Stimulated activated CD8-positive, alpha-beta memory T cell treated with anti-CD3 and anti-CD28 coated beads, Interleukin-2, amount 100 ng/mL, for 48 hours (primary cell): ENCODE measurements around the gene STRIP2.
"Not testable (repeated sequence)": the region's sequence is repeated elsewhere in the genome, so short reads cannot be mapped to it uniquely, and the experiment has no call there.

Experiments
- DNase-seq, 2 donors: peaks; one replicate each; pipeline ENCODE4 v3.0.0-alpha.2; 2020; ENCODE audit warnings: low read depth in 2 of 2

STRIP2 gene

DNA sequence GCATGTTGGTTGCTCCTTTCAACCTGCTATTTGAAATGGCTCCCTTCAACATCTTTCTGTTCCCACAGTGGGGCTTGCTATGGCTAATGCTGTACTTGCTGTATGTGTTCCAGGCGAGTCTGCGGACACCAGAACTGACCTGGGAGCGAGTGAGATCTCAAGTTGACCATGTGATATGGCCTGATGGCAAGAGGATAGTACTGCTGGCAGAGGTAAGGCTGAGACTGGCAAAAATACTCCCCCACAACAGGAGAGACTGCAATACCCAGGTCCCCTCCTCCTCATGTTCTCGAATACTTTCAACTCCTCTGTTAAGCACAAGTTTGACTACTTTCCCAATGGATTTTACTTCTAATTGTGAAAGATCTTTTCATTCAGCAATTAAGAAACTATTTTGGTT, 11.5 kb upstream of the STRIP2 start:
- DNase-seq: no peak

DNA sequence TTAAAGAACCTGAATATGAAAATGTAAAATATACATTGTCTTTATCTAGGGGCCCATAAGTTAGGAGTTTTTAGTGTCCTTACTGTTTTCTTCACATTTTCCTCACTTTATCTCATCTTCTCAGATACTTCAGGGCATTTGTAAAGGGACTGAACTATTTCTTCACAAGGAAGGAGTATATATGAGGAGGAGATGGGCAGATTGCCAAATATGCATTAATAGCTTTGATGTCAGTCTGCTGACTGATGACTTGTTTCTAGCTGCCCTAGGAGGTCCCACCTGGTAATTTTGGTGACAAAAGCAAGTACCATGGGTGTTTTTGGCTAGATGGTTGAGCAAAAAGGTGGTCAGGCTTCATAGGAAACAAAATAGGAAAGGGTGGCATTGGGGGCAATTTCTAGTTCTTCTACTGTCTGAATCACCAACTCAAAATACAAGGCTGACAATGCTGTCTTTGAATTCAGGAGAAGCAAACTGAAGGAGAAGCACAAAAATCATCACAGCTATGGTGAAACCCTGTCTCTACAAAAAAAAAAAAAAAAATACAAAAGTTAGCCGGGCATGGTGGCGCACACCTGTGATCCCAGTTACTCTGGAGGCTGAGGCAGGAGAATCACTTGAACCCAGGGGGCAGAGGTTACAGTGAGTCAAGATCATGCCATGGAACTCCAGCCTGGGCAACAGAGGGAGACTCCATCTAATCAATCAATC, 10.4 kb upstream of the STRIP2 start:
- DNase-seq: no peak

DNA sequence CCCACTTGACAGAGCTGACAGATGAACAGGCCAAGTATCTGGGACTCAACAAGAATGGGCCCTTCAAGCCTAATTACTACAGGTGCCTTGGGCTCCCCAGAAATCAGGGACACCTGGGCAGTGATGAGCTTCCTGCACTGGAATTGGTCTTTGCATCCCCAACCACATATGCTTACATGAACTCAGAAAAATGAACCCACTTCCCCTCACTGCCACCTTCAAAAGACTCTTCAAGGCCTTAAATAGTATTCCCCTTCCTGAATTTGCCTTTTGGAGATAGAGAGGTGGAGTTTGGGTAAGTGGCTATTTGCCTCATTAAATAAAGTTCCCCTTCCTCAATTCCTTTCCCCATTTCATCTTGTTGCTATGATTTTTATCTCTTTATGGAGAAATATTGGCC, 7.8 kb upstream of the STRIP2 start:
- DNase-seq: no peak

DNA sequence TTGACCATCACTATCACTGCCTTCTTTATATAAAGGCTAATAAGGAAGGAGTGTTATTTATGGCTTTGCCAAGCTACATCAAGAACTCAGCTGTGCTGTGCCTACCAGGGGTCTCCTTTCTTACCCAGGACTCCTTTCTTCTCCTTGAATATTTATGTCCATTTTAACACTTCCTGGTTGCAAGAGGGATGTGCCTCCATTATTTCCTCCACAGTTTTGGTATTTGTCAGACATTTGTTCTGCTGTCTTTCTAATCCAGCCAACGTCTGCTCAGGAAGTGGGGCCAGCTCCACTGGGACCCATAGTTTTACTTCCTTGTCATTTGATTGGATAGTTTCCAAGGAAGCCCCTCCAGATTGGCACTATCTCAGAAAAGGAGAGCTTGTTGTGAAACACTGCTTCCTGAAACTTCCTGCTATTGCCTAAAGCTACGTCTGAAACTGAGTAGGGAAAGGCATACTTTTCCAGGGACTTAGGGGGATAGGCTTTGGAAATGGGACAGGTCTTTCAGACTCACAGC, 6.6 kb upstream of the STRIP2 start:
- no peak for DNase-seq

DNA sequence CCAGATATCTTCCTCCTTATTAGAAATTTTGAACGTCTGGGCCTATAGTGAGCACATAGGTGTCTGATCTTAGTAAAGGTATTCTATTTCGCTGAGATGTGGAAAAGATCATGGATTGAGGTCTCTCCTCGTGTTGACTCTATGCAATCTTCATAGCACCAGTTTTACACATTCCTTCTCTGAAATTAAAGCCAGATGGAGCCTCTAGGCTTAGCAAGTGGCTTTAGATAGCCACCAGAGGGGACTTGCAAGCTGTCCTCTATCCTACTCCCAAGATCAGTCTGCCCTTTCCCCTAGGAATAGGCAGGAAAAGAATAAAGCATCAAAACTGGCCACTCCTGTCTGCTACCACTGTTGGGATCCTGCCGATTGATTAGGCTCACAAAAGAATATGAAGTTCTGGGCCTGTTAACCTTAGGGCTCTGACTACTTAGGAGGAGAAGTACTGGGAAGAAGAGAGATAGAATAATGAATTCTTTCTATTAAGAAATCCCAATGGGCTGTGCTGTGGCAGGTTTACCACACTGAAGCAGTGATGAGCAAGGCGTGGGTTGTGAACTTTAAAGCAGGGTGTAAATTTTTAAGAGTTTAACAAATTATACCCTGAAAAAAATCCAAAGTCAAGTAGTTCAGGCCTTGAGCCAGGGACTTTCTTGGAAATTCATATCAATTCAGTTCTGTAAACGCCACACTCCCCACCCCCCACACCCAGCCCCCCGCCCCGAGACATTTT, 2.2 kb upstream of the STRIP2 start:
- no peak for DNase-seq

DNA sequence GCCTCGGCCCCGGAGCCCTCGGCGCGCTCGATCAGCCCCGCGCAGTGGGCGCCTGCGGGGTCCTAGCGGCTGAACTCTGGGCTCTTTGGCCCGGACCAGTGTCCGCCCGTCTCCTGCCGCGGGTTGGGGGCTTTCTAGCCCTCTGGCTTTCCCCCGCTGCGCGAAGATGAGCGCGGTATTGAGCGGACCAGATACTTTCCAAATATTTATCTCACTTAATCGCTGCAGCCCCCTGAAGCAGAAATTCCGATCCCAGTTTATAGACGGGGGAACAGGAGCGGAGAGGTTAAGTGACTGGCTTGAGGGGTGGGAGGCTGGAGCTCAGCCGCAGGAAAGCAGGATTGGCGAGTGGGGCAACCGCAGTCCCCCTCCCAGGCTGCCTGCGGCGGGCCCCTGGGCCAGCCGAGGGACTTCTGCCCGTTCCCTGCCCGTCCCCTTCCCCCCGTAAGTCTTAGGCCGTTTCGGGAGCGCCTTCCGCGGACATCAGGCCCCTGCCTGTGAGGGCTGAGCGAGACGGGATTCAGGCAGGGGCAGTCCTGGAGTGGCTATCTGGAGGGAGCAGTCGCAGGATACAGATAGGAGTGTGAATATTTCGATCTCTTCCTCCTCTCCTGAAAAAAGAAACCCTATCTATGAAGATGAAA, 565 bp downstream of the STRIP2 start:
- DNase-seq: no peak

DNA sequence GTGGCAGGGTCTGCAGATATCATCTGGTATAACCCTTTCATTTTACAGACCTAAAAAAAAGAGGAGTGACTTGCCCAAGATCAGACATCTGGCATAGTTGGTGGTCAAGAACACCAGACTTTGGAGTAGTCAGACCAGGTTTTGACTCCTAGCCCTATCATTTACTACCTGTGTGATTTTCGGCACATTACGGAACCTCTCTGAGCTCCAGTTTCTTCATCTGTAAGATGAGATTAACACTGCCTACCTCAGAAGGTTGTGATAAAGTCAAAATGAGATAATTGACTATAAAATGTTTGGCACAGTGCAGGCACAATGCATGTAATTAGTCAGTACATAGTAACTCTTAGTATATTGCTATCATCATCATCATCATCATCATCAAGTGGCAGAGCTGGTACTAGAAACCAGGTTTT, 1.2 kb downstream of the STRIP2 start:
- DNase-seq: no peak

DNA sequence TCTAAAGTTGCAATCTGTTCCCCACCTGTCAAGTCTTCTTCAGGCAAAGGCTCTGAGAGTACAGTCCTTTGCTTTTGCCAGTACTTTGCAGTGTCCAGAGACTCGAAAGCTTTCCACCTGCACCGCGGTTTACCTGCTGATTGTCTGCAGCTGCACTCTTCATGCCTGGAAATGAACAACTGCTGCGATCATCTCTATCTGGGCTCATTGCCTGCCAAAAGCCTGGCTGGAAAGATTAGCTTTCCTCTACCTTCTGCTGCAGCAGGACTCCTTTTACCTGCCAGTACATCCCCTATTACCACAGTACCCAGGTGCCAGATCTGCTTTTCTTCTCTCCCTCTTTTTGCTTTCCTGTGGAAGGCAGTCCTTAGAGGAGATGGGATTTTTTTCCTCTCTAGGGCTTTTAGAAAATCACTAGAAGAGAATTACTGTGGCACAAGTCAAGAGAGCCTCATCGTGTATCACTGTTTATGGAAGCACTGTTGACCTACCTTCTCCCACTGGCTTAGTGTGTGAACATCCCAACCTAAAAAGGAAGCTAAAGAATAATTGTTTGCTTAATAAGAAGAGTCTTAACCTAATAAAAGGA, 2.2 kb downstream of the STRIP2 start:
- DNase-seq: no peak

DNA sequence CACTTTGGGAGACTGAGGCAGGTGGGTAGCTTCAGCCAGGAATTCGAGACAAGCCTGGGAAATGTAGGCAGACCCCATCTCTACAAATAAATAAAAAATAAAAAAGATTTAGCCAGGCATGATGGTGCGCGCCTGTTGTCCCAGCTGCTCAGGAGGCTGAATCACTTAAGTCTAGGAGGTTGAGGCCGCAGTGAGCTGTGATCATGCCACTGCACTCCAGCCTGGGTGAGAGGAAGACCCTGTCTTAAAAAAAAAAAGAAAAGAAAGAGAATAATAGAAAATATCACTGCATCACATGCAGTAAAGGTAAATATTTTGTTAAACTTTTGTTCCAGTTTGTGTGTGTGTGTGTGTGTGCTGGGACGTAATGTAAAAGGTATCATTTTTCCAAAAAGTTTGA, 3.0 kb downstream of the STRIP2 start:
- DNase-seq: no peak

DNA sequence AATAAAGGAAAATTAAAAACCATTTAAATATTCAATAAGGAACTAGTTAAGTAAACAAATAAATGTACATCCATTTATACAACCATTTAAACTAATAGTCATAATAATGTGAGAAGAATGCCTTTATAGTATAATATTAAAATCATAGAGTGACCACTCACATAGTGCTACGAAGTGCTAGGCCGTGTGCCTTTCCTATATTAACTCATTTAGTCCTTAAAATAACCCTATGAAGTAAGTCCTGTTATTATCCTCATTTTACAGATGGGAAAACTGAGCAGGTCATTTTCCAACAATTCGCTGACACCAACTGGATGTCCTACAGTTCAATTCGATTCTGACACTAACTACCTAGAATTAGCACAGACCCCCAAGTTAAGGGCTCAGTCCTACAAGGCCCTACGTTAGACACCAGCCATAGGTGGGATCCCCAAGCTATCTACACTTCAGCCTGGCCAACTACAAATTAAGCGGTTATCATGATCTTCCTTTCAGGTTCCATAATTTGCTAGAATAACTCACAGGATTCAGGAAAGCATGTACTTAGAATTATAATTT, 4.1 kb downstream of the STRIP2 start:
- no peak for DNase-seq

DNA sequence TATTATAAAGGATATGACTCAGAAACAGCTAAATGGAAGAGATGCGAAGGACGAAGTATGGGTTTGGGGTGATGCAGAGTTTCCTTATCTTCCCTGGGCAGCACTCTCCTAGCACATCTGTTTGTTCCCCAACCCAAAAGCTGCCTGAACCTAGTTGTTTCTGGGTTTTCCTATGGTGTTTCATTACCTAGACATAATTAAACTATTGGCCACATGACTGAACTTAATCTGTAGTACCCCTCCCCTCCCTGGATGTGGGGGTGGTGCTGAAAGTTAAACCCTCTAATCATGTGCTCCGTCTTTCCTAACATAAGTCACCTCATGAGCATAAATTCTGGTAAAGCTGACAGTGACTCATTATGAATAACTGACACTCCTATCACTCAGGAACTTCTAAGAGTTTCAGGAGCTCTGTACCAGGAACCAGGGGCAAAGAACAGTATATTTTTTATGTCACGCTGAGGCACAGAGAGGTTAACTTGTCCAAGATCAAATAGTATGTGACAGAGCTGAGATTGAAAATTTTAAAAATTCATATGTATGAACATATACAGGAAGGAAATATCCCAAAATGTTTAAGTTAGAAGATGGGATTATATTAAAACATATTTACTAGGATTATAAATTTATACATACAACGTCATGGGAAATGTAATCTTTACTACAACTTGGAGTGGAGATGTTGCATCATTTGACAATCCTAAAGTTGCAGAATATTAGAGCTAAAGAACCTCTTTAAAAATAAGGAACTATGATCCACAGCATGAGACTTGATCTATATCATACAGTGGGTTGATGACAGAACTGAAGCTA, 4.8 kb downstream of the STRIP2 start:
- DNase-seq: peak; percentile 30 to 45

DNA sequence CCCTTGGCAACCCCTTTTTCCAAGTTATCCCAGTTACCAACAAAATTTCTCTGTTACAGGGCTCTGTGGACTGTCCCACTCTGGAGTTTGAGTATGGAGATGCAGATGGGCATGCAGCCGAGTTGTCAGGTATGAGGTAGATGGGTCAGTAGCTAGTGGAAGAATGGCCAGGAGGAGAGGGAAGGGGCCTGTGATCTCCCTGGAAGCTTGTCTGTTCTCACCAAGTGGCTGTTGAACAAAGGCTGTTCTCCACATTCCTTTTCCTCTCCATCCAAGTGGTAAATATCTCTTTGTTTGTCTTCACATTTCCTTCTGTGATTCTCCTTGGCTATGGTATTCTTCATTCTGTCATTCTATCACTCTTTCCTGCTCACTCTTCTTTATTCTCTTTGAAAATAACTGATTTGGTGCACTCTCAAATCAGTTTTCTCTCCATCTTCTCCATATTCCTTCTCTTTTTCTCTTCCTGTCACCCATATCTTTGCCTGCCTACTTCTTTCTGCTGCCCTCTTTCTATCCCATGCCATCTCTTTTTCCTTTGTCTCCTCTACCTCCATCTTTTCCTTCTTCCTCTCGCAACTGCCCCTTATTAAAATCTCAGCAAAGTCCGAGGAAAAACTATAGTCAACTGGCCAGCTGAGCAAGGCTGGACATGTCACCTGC, 5.9 kb downstream of the STRIP2 start:
- DNase-seq: no peak

DNA sequence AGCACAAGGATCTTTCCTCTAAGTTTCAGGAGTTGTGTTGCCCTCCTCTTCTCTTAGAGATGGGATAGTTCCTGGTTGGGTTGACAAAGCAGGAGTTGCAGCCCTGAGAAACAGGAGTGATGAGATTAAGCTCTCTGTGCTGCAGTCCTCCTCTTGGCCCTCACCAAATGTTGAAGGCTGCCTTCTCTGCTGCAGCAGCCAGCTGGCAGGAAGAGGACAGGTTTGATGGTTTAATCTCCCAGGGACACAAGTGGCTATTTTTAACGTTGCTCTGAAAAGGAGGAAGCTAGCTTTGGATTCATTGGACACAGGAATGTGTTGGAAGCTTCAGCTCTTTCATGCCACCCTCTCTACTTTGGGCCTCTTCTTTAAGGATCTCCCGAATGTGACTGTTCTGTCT, 9.4 kb downstream of the STRIP2 start:
- no peak for DNase-seq

DNA sequence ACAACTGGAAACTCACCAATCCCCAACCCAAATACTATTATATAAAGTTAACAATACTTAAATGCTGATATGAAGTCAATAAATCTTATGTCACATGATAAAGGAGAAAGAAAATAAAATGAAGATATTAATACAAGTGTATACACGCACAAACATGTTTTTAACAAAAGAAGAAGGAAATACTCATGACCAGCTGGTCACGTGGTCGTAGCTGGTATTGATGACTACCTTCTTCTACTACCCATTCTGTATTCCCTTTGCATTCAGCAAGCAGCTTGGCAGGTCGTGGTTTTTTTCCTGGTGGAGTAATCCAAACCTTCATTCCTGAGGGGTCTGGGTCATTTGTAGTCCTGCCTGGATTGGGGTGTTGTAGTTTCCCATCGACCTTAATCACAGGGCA, 10.5 kb downstream of the STRIP2 start:
- not testable (repeated sequence) for DNase-seq

DNA sequence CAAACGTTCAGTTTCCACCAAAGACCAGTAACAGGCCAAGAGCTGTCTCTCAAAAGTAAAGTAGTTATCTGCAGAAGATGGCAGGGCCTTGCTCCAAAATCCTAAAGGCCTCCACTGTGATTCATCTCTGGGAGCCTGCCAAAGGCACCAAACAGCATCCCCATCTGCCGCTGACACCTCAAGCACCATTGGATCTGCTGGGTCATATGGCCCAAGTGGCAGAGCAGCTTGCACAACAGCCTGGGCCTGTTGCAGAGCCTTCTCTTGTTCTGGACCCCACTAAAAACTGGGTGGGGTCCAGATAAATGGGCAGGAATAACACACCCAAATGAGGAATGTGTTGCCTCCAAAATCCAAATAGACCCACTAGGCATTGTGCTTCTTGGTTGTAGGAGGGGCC, 12.7 kb downstream of the STRIP2 start:
- not testable (repeated sequence) for DNase-seq

DNA sequence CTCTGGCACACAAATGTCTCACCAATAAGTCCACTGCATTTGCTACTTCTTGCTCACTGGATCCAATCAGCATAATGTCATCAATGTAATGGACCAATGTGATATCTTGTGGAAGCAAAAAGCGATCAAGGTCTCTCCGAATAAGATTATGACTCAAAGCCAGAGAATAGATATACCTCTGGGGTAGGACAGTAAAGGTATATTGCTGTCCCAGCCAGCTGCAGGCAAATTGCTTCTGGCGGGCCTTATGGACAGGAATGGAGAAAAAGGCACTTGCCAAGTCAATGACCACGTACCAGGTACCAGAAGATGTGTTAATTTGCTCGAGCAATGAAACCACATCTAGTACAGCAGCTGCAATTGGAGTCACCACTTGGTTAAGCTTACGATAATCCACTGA, 13.2 kb downstream of the STRIP2 start:
- not testable (repeated sequence) for DNase-seq

DNA sequence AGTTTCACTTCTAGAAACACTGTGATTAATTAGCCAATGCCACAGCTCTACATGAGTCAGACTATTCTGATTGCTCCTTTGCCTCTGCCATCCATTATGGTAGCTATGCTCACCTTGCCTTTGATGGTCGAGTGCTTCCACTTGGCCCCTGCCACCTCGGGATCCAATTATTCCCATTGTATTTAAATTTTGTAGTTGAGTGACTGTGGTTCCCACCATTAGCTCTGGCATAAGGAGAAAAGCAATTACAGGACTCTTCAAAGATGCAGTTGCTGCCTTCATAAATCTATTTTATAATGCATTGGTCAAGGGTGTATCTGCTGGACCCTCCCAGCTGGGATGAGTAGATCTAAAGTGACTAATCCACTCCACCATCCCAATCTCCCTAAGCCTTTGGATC, 14.4 kb downstream of the STRIP2 start:
- not testable (repeated sequence) for DNase-seq

DNA sequence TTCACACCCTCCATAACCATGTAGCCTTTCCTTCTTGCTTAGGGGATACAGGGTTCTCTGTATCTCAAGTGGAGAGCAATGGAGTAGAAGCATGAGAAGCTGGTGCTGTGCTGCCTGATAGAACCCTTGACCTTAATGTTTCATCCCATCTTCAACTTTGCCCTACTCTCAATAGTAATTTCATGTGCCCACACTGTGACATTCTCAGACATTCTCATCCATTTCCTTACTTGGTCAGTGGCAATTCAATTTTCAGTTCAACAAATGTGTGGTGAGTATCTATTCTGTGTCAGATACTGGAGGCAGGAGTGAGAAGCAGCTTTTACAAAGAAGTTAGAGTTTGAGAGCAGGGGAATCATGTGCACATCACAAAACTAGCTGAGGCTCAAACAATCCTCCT, 16.1 kb downstream of the STRIP2 start:
- no peak for DNase-seq

DNA sequence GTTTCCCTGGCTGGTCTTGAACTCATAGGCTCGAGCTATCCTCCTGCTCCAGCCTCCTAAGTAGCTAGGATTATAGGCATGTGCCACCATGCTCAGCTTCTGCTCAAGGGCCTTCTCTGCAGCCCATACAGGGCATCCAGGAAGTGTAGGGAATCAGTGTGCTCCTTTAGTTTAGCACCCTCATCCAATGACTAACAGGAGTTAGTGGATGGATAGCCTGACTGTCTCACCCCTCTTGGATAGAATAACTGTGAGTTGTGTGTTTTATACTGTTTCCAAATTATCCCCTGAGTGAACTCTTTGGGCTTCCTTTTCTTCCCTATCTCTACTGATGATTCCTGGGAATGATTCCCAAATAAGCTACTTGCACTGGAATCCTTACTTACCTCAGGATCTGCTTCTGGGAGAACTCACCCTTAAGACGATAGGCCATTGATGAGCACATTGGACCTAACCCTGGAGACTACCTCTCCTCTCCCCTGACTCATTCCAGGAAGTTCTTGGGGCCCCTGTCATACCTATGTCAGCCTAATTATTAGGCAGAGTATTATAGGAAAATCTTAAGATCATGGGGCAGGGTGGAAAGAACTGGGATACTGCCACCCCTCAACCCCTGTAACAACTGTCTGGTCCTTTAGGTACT, 18.5 kb downstream of the STRIP2 start:
- DNase-seq: no peak
